ENCODE data around the gene MALAT1. TPM values are rescaled to one million over a fixed set of nuclear protein-coding genes. Genes with fewer than 3 reads are reported as not detected.
A peak's percentile ranks its signal among the peaks of the same experiment; 100 is the strongest.

The MALAT1 gene
- polyA plus RNA-seq, 4 donors: 155 to 454 (median 226) TPM

DNA sequence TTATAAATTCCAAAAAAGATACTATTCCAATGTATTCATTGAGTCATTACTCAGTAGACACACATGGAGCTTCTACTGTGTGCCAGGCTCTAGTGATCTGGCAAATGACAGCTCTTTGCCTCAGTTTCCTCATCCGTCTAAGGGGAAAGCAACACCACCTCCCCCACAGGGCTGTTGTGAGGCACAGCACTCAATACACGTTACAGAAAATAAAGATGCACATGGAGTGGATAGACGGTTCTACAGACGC lies 6.5 kb upstream of the MALAT1 start:
- no peak for FAIRE-seq
- 55 to 67% (median 65%) methylated on average over 4 of the region's 4 CpGs for WGBS, 3 donors
- no peaks in the 10 kb centered on the region for H3K27me3 ChIP-seq (ENCODE audit: control insufficient read depth in 3 of 3, insufficient read depth in 3 of 3, low read length in 3 of 3)
- H3K27ac ChIP-seq (ENCODE audit: low read depth in 1 of 3, low read length in 2 of 3): peak overlapping the region; percentile 67 to 95 (median 76)
- no peak for DNase-seq
- H3K4me1 ChIP-seq (ENCODE audit: control insufficient read depth in 3 of 3, insufficient read depth in 2 of 3, low read depth in 1 of 3, low read length in 2 of 3): peaks cover 24 to 80% (median 30%) of the 10 kb centered on the region in 3 donors
- no peak overlapping the region for H3K4me3 ChIP-seq (ENCODE audit: low read depth in 1 of 3, low read length in 3 of 3)
- H3K9me3 ChIP-seq (ENCODE audit: control insufficient read depth in 2 of 2, insufficient read depth in 1 of 2, low read depth in 1 of 2, low read length in 1 of 2): no peaks in the 10 kb centered on the region
- H3K36me3 ChIP-seq (ENCODE audit: control insufficient read depth in 3 of 3, insufficient read depth in 2 of 3, low read depth in 1 of 3, low read length in 3 of 3): no peaks in the 10 kb centered on the region

DNA sequence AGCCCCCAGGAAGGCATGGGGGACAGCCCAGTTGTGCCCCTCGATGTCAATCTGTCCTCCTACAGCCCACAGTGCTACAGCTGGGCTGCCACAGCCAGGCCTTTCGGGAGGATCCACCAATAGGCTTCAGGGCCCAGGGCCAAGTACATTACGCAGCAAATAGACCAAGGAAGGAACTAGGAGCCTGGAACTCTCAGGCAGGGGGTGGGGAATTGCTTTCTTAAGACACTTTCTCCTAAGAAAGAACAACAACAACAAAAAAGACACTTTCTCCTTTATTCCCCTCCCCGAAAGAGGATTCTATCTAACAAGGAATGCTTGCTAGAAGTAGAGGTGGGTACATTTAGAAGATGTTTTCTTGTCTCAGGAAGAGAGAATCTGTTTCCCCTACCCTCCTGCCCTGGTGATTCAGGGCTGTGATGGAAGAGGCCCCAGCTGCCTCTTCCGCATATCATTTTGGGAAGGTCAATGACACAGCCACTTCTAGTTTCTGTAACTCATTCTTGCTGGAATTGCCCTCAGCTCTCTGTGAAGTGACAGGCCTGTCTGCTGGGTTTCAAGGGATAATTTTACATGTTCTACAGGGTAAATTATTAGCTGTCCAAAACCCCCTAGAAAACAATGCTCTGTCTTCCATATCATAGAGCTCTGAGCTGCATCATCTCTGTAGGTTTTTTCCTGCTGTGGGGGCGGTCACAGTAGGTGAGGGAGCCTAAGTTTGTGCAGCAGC lies 6.0 kb upstream of the MALAT1 start:
- WGBS, 3 donors: 42 to 63% (median 52%) methylated on average over 6 of the region's 6 CpGs
- FAIRE-seq (no peak), DNase-seq (no peak)
- Histone ChIP-seq H3K4me3 (ENCODE audit: low read depth in 1 of 3, low read length in 3 of 3) (no peak overlapping the region), H3K27ac (ENCODE audit: low read depth in 1 of 3, low read length in 2 of 3) (peak overlapping the region; percentile 67 to 95 (median 76)), H3K9me3 (ENCODE audit: control insufficient read depth in 2 of 2, insufficient read depth in 1 of 2, low read depth in 1 of 2, low read length in 1 of 2) (no peaks in the 10 kb centered on the region), H3K4me1 (ENCODE audit: control insufficient read depth in 3 of 3, insufficient read depth in 2 of 3, low read depth in 1 of 3, low read length in 2 of 3) (peaks cover 24 to 79% (median 30%) of the 10 kb centered on the region in 3 donors), H3K27me3 (ENCODE audit: control insufficient read depth in 3 of 3, insufficient read depth in 3 of 3, low read length in 3 of 3) (no peaks in the 10 kb centered on the region), H3K36me3 (ENCODE audit: control insufficient read depth in 3 of 3, insufficient read depth in 2 of 3, low read depth in 1 of 3, low read length in 3 of 3) (no peaks in the 10 kb centered on the region)

DNA sequence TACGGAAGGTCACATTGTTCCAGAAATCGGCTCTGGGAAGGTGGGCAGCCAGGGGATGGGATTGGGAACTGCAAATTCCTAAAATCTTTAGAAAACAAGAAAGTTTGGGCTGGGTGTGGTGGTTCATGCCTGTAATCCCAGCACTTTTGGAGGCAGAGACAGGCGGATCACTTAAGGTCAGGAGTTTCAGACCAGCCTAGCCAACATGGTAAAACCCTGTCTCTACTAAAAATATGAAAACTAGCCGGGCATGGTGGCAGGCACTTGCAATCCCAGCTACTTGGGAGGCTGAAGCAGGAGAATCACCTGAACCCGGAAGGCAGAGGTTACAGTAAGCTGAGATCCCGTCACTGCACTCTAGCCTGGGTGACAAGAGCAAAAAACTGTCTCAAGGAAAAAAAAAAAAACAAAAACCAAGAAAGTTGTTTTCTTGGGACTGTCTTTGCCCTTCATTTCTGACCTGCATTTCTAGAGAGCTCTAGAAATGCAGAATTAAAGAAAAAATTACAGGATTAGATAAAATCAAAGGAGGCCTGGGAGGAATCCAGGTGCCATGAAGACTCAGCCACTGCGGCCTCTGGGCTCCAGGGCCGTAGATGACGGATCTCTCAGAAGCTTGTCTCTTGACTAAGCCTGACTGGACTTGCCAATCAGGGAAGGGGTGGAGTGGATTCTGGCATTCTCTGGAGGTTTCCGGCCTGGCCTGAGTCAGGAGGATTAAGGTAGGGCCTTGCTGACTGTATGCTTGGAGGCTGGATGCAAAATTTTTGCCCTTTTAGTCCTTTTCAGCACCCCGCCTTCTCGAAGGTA lies 5.3 kb upstream of the MALAT1 start:
- Histone ChIP-seq H3K4me3 (ENCODE audit: low read depth in 1 of 3, low read length in 3 of 3) (no peak overlapping the region), H3K4me1 (ENCODE audit: control insufficient read depth in 3 of 3, insufficient read depth in 2 of 3, low read depth in 1 of 3, low read length in 2 of 3) (peaks cover 18 to 71% (median 23%) of the 10 kb centered on the region in 3 donors), H3K27me3 (ENCODE audit: control insufficient read depth in 3 of 3, insufficient read depth in 3 of 3, low read length in 3 of 3) (no peaks in the 10 kb centered on the region), H3K36me3 (ENCODE audit: control insufficient read depth in 3 of 3, insufficient read depth in 2 of 3, low read depth in 1 of 3, low read length in 3 of 3) (no peaks in the 10 kb centered on the region), H3K9me3 (ENCODE audit: control insufficient read depth in 2 of 2, insufficient read depth in 1 of 2, low read depth in 1 of 2, low read length in 1 of 2) (no peaks in the 10 kb centered on the region), H3K27ac (ENCODE audit: low read depth in 1 of 3, low read length in 2 of 3) (peak overlapping the region; percentile 67 to 95 (median 76))
- DNase-seq (peak in 1 of 2 donors; percentile 43), FAIRE-seq (no peak)
- WGBS, 3 donors: 54 to 76% (median 75%) methylated on average over 12 of the region's 12 CpGs

DNA sequence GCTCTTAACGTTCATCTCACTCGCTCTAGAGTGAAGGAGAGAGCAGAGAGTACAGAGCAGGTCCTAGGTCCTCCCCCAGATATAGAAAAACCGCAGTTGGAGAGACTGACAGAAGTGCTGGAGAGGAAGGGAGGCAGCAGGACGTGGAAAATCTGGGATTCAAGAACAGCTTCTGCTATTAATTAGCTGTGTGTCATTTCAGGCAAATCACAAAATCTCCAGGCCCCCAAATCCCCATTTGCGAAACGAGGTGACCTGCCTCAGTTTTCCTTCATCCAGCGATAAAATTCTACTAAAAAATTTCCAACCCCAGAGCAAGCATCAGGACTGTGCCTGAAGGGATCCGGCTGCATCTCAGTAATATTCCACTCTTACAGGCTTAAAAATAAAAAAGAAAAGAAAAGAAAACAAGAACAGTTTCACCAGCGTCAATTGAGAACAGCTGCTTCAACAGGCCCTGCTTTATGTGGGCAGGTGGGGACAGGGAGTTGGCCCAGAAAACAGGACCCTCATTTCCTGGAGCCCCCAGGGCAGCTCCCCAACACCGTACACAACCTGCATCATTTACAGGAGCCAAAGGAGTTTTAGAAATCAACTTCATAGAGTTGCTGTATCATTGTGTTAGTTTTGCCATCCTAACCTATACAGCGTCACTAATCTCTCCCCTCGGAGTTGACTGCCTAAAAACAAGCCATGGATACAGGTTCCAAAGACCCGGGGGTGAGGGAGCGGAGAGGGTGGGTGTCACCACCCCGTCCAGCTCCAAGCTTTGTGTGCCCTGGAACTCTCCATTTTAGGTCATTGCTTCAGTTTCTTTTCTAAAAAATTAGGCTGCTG lies 2.3 kb upstream of the MALAT1 start:
- no peak for DNase-seq
- peak overlapping the region in 2 of 3 donors; percentile 21 to 30 for H3K4me3 ChIP-seq (ENCODE audit: low read depth in 1 of 3, low read length in 3 of 3)
- H3K9me3 ChIP-seq (ENCODE audit: control insufficient read depth in 2 of 2, insufficient read depth in 1 of 2, low read depth in 1 of 2, low read length in 1 of 2): no peaks in the 10 kb centered on the region
- FAIRE-seq: no peak
- H3K36me3 ChIP-seq (ENCODE audit: control insufficient read depth in 3 of 3, insufficient read depth in 2 of 3, low read depth in 1 of 3, low read length in 3 of 3): peaks cover 1 to 5% (median 2%) of the 10 kb centered on the region in 3 donors
- peak overlapping the region; percentile 85 to 99 (median 96) for H3K27ac ChIP-seq (ENCODE audit: low read depth in 1 of 3, low read length in 2 of 3)
- WGBS, 3 donors: 34 to 56% (median 47%) methylated on average over 15 of the region's 15 CpGs
- H3K4me1 ChIP-seq (ENCODE audit: control insufficient read depth in 3 of 3, insufficient read depth in 2 of 3, low read depth in 1 of 3, low read length in 2 of 3): peaks cover 7 to 43% (median 13%) of the 10 kb centered on the region in 3 donors
- H3K27me3 ChIP-seq (ENCODE audit: control insufficient read depth in 3 of 3, insufficient read depth in 3 of 3, low read length in 3 of 3): no peaks in the 10 kb centered on the region

DNA sequence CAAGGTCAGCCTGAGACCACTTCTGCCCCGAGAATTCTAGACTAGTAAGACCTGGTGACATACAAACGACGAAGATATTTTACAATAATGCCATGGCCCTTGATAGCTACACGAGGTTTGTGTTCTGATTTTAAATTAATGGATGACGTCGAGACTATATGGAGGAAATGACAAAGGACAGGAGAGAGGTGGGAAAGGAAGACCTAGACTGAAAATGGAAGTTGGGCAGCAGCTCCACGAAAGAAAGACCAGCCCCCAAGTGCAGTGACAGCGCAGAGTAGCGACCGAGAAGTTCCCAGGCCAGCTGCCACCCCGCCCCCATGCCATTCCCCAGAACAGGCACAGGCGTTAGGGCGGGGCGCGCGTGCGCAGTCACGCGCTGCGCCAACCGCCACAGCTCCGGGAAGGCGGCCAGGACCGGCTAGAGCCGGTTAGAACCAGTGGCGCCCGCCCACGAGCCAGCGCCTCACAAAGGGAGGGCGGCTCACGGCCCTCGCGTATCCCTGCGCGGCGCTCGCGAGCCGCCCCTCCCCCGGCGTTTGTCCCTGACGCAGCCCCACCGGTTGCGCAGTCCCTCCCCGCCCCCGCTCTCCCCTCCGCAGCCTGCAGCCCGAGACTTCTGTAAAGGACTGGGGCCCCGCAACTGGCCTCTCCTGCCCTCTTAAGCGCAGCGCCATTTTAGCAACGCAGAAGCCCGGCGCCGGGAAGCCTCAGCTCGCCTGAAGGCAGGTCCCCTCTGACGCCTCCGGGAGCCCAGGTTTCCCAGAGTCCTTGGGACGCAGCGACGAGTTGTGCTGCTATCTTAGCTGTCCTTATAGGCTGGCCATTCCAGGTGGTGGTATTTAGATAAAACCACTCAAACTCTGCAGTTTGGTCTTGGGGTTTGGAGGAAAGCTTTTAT lies 1.5 kb upstream of the MALAT1 start:
- Histone ChIP-seq H3K9me3 (ENCODE audit: control insufficient read depth in 2 of 2, insufficient read depth in 1 of 2, low read depth in 1 of 2, low read length in 1 of 2) (no peaks in the 10 kb centered on the region), H3K36me3 (ENCODE audit: control insufficient read depth in 3 of 3, insufficient read depth in 2 of 3, low read depth in 1 of 3, low read length in 3 of 3) (peaks cover 6% of the 10 kb centered on the region in 3 donors), H3K27ac (ENCODE audit: low read depth in 1 of 3, low read length in 2 of 3) (peak overlapping the region; percentile 96 to 99 (median 99)), H3K4me1 (ENCODE audit: control insufficient read depth in 3 of 3, insufficient read depth in 2 of 3, low read depth in 1 of 3, low read length in 2 of 3) (peaks cover 2 to 34% (median 8%) of the 10 kb centered on the region in 3 donors), H3K27me3 (ENCODE audit: control insufficient read depth in 3 of 3, insufficient read depth in 3 of 3, low read length in 3 of 3) (no peaks in the 10 kb centered on the region), H3K4me3 (ENCODE audit: low read depth in 1 of 3, low read length in 3 of 3) (peak overlapping the region; percentile 83 to 88 (median 84))
- WGBS, 3 donors: 0 to 1% (median 0%) methylated on average over 36 to 61 of the region's 61 CpGs
- peak; percentile 96 to 100 for DNase-seq
- FAIRE-seq: no peak

DNA sequence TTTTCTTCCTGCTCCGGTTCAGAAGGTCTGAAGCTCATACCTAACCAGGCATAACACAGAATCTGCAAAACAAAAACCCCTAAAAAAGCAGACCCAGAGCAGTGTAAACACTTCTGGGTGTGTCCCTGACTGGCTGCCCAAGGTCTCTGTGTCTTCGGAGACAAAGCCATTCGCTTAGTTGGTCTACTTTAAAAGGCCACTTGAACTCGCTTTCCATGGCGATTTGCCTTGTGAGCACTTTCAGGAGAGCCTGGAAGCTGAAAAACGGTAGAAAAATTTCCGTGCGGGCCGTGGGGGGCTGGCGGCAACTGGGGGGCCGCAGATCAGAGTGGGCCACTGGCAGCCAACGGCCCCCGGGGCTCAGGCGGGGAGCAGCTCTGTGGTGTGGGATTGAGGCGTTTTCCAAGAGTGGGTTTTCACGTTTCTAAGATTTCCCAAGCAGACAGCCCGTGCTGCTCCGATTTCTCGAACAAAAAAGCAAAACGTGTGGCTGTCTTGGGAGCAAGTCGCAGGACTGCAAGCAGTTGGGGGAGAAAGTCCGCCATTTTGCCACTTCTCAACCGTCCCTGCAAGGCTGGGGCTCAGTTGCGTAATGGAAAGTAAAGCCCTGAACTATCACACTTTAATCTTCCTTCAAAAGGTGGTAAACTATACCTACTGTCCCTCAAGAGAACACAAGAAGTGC lies 661 bp upstream of the MALAT1 start:
- H3K27ac ChIP-seq (ENCODE audit: low read depth in 1 of 3, low read length in 2 of 3): peak overlapping the region; percentile 95 to 99 (median 99)
- peak overlapping the region; percentile 83 to 88 (median 84) for H3K4me3 ChIP-seq (ENCODE audit: low read depth in 1 of 3, low read length in 3 of 3)
- H3K9me3 ChIP-seq (ENCODE audit: control insufficient read depth in 2 of 2, insufficient read depth in 1 of 2, low read depth in 1 of 2, low read length in 1 of 2): no peaks in the 10 kb centered on the region
- peaks cover 0 to 26% (median 7%) of the 10 kb centered on the region in 3 donors for H3K4me1 ChIP-seq (ENCODE audit: control insufficient read depth in 3 of 3, insufficient read depth in 2 of 3, low read depth in 1 of 3, low read length in 2 of 3)
- FAIRE-seq (no peak), DNase-seq (peak; percentile 71 to 85)
- WGBS, 3 donors: 1% methylated on average over 24 of the region's 24 CpGs
- H3K36me3 ChIP-seq (ENCODE audit: control insufficient read depth in 3 of 3, insufficient read depth in 2 of 3, low read depth in 1 of 3, low read length in 3 of 3): peaks cover 6 to 10% (median 10%) of the 10 kb centered on the region in 3 donors
- H3K27me3 ChIP-seq (ENCODE audit: control insufficient read depth in 3 of 3, insufficient read depth in 3 of 3, low read length in 3 of 3): no peaks in the 10 kb centered on the region

DNA sequence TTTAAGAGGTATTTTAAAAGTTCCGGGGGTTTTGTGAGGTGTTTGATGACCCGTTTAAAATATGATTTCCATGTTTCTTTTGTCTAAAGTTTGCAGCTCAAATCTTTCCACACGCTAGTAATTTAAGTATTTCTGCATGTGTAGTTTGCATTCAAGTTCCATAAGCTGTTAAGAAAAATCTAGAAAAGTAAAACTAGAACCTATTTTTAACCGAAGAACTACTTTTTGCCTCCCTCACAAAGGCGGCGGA lies 193 bp upstream of the MALAT1 start:
- H3K4me3 ChIP-seq (ENCODE audit: low read depth in 1 of 3, low read length in 3 of 3): peak overlapping the region in 2 of 3 donors; percentile 83 to 84
- H3K9me3 ChIP-seq (ENCODE audit: control insufficient read depth in 2 of 2, insufficient read depth in 1 of 2, low read depth in 1 of 2, low read length in 1 of 2): no peaks in the 10 kb centered on the region
- peaks cover 6 to 12% (median 10%) of the 10 kb centered on the region in 3 donors for H3K36me3 ChIP-seq (ENCODE audit: control insufficient read depth in 3 of 3, insufficient read depth in 2 of 3, low read depth in 1 of 3, low read length in 3 of 3)
- no peaks in the 10 kb centered on the region for H3K27me3 ChIP-seq (ENCODE audit: control insufficient read depth in 3 of 3, insufficient read depth in 3 of 3, low read length in 3 of 3)
- DNase-seq (no peak), FAIRE-seq (no peak)
- H3K4me1 ChIP-seq (ENCODE audit: control insufficient read depth in 3 of 3, insufficient read depth in 2 of 3, low read depth in 1 of 3, low read length in 2 of 3): peaks cover 0 to 22% (median 7%) of the 10 kb centered on the region in 3 donors
- H3K27ac ChIP-seq (ENCODE audit: low read depth in 1 of 3, low read length in 2 of 3): peak overlapping the region; percentile 95 to 99 (median 99)
- WGBS, 3 donors: 0 to 1% (median 1%) methylated on average over 6 of the region's 6 CpGs
